NCI-H748 (cell line): ENCODE results near the gene ELOB.
"Not testable (repeated sequence)": the region's sequence is repeated elsewhere in the genome, so short reads cannot be mapped to it uniquely, and the experiment has no call there.

Experiments
- DNase-seq: peaks from one replicate; lab custom pipeline; 2025; ENCODE audit not compliant: unreplicated experiment; lab: John Stamatoyannopoulos, UW

The ELOB gene

GRCh38 chr16:2724816-2725348, 52.2 kb downstream of the ELOB start:
- DNase-seq, result no peak

- no peak for DNase-seq
These were observed 52.9 kb downstream of the ELOB start for GRCh38 chr16:2724088-2724676.

GRCh38 chr16:2721634-2722173, 55.4 kb downstream of the ELOB start:
- DNase-seq, result not testable (repeated sequence)
